Calu3 (cell line): ENCODE data around the gene CDH2. TPM values are rescaled to one million over a fixed set of nuclear protein-coding genes. Genes with fewer than 3 reads are reported as not detected.

Experiments
- BruUV-seq: library from RNA; stranded (reverse); fragments of 400-500 nt; replicated peaks from 2 replicates; lab custom pipeline; 2021; lab: Mats Ljungman, UMichigan
- CTCF ChIA-PET: fragments of 300-600 bp; sonication (Branson Sonifier 250); formaldehyde crosslinking; loops from one replicate; lab custom pipeline; 2022; ENCODE audit warnings: antibody characterized with exemption; lab: Charles Lee
- DNase-seq: peaks from one replicate; pipeline ENCODE4 v3.0.0; 2022
- H3K27ac Mint-ChIP-seq: one replicate; pipeline ENCODE4 v1.8.0; 2022; ENCODE audit warnings: mixed read lengths; ENCODE audit not compliant: unreplicated experiment
- H3K27me3 Mint-ChIP-seq: one replicate; pipeline ENCODE4 v1.8.0; 2022; ENCODE audit warnings: mixed read lengths; ENCODE audit not compliant: unreplicated experiment
- H3K36me3 Mint-ChIP-seq: one replicate; pipeline ENCODE4 v1.8.0; 2022; ENCODE audit warnings: mild to moderate bottlenecking, moderate library complexity, mixed read lengths; ENCODE audit not compliant: insufficient read depth, unreplicated experiment
- H3K4me1 Mint-ChIP-seq: one replicate; pipeline ENCODE4 v1.8.0; 2022; ENCODE audit warnings: mild to moderate bottlenecking, low read depth, mixed read lengths; ENCODE audit not compliant: unreplicated experiment
- H3K4me3 Mint-ChIP-seq: one replicate; pipeline ENCODE4 v1.8.0; 2022; ENCODE audit warnings: mild to moderate bottlenecking, low read depth, moderate library complexity, mixed read lengths; ENCODE audit not compliant: unreplicated experiment
- H3K9me3 Mint-ChIP-seq: one replicate; pipeline ENCODE4 v1.8.0; 2022; ENCODE audit warnings: low read depth, mixed read lengths; ENCODE audit not compliant: unreplicated experiment
- intact Hi-C: fragments of 100-400 bp; cut with micrococcal nuclease; formaldehyde crosslinking; loops from one replicate; pipeline ENCODE4 v1.10.0; 2022; ENCODE audit not compliant: unreplicated experiment
- total RNA-seq: library from RNA; stranded (reverse); gene quantifications from 2 replicates; pipeline ENCODE4 v1.2.3, GENCODE V29; 2022
- TF ChIP-seq, protein P1 (sequence below): fragments of 200-600 bp; IDR thresholded peaks from one replicate; pipeline ENCODE4 v1.8.0; 2022; ENCODE audit warnings: antibody characterized with exemption; ENCODE audit not compliant: unreplicated experiment

Gene CDH2
- total RNA-seq, 1 experiment from 2014 or later, result 2.3 TPM

DNA sequence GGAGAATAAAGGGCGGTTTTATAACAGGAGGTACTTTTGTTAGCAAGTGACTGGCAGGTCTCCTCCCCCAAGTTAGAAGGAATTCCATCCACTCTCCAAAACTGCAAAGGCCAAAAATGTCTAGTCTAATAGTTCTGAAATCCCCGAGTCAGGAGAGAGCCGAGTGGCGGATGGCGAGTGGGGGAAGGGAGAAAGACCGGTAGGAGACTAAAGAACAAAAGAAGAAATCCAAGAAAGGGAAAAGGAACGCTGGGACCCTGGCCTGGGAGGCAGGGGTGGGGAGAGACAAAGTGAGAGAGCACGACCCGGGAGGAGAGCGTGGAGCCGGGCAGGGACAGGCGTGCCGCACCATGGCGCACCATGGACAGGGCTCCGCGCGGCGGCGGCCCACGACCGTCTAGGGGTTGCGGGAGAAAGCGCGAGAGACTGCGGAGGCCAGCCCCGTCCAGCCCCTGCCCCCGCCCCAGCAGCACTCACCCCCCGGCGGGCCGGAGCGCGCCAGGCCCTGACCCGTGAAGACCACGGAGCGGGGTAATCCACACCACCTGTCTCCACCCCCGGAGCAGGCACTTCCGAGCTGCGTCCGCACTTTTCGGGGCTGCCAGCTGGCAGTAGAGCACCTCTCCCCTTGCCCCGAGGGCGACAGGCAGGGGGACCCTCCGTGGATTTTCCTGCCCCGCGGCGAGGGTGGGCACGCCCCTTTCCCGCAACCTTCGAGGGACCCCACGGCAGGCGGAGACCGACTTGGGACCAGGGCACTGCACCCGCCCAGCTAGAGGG, 1.6 kb downstream of the CDH2 start:
- H3K4me1 Mint-ChIP-seq, result no peaks in the 10 kb centered on the region
- no peak overlapping the region for H3K27ac Mint-ChIP-seq
- peaks cover 14% of the 10 kb centered on the region for H3K36me3 Mint-ChIP-seq
- no peaks in the 10 kb centered on the region for H3K27me3 Mint-ChIP-seq
- H3K9me3 Mint-ChIP-seq, result peaks cover 8% of the 10 kb centered on the region
- CTCF ChIA-PET, result no interaction called here
- no peak overlapping the region for H3K4me3 Mint-ChIP-seq
- DNase-seq, result no peak
- TF ChIP-seq, protein P1, sequence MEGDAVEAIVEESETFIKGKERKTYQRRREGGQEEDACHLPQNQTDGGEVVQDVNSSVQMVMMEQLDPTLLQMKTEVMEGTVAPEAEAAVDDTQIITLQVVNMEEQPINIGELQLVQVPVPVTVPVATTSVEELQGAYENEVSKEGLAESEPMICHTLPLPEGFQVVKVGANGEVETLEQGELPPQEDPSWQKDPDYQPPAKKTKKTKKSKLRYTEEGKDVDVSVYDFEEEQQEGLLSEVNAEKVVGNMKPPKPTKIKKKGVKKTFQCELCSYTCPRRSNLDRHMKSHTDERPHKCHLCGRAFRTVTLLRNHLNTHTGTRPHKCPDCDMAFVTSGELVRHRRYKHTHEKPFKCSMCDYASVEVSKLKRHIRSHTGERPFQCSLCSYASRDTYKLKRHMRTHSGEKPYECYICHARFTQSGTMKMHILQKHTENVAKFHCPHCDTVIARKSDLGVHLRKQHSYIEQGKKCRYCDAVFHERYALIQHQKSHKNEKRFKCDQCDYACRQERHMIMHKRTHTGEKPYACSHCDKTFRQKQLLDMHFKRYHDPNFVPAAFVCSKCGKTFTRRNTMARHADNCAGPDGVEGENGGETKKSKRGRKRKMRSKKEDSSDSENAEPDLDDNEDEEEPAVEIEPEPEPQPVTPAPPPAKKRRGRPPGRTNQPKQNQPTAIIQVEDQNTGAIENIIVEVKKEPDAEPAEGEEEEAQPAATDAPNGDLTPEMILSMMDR, result no peak
- intact Hi-C loops, result no loop called here
- no TSS peak for BruUV-seq

DNA sequence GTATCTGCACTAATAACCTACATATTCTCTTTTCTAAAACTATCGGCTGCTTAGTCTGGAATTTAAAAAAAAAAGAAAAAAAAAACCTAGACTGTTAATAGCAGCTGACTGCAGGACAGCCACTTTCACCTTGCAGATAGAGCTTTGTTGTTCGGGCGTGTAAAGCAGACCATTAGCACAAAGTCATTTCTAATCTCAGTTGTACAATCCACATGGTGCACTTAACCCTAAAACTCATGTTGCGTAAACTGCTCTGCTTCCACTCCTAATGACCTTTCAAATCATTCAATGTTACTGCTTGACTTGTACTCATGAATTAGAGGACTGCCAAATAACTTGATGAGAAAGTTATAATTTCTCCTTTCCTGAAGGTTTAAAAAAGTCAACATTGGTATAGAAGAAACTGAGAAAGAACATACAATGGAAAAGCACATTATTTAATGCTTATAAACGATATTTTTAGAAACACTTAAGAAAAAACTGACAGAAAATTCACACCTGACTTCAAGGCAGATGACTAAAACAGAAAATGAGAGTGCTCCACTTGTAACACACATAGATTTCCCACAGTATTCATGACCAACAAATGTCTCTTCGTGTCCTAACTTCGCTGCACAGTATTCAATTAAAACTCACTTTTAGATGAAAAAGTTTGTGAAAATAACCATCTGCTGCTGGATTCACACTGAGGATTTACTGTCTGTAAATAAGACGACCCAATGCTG, 2.6 kb downstream of the CDH2 start:
- CTCF ChIA-PET, result no interaction called here
- Mint-ChIP-seq H3K36me3 (peaks cover 14% of the 10 kb centered on the region), H3K4me1 (no peaks in the 10 kb centered on the region), H3K27me3 (no peaks in the 10 kb centered on the region), H3K4me3 (no peak overlapping the region), H3K9me3 (peaks cover 8% of the 10 kb centered on the region), H3K27ac (no peak overlapping the region)
- no TSS peak for BruUV-seq
- intact Hi-C loops, result no loop called here
- TF ChIP-seq, protein P1, result no peak
- DNase-seq, result no peak

DNA sequence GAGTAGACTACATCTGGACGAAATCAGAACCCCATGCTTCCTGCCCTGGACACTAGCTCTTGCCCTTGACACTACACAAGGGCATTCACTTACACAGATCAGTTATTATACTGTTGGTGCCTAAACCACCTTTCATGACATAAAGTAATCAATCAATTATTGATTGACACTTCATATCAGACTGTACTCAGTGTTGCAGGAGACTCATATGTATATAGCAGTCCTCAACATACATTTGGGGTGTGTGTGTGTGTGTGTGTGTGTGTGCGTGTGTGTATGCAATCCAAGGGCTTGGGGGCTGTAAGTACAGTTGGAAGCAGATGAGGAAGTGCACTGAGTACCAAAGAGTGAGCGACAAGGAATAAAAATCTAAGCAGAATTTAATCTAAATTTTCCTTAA, 5.1 kb downstream of the CDH2 start:
- no peak for DNase-seq
- H3K27me3 Mint-ChIP-seq, result no peaks in the 10 kb centered on the region
- BruUV-seq, result no TSS peak
- TF ChIP-seq, protein P1, result no peak
- no peaks in the 10 kb centered on the region for H3K4me1 Mint-ChIP-seq
- peaks cover 8% of the 10 kb centered on the region for H3K9me3 Mint-ChIP-seq
- CTCF ChIA-PET, result no interaction called here
- no peak overlapping the region for H3K4me3 Mint-ChIP-seq
- intact Hi-C loops, result no loop called here
- peaks cover 14% of the 10 kb centered on the region for H3K36me3 Mint-ChIP-seq
- no peak overlapping the region for H3K27ac Mint-ChIP-seq

DNA sequence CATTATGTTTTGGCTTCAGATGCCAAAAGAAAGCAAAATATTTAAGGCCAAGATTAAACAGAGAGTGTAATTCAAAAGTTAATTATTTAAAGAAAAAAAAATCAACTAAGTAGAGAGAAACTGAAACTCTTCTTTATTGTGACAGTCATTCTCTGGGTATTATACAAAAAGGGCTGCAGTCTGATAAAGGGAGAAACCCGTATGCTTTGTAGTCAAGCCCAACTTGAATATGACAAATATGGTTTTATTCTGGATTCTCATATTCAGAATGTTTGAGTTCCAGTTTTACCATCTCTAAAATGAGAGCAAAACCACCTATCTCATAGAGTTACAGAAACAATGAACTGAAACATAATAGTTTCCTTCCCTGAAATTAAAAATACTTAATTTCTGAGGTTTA, 8.2 kb downstream of the CDH2 start:
- Mint-ChIP-seq H3K4me1 (no peaks in the 10 kb centered on the region), H3K4me3 (no peak overlapping the region), H3K27me3 (no peaks in the 10 kb centered on the region), H3K9me3 (peaks cover 2% of the 10 kb centered on the region), H3K27ac (no peak overlapping the region), H3K36me3 (no peaks in the 10 kb centered on the region)
- BruUV-seq, result no TSS peak
- TF ChIP-seq, protein P1, result no peak
- CTCF ChIA-PET, result no interaction called here
- no peak for DNase-seq
- intact Hi-C loops, result no loop called here
